ENCODE measurements around the gene CNDP1.

The CNDP1 gene

DNA sequence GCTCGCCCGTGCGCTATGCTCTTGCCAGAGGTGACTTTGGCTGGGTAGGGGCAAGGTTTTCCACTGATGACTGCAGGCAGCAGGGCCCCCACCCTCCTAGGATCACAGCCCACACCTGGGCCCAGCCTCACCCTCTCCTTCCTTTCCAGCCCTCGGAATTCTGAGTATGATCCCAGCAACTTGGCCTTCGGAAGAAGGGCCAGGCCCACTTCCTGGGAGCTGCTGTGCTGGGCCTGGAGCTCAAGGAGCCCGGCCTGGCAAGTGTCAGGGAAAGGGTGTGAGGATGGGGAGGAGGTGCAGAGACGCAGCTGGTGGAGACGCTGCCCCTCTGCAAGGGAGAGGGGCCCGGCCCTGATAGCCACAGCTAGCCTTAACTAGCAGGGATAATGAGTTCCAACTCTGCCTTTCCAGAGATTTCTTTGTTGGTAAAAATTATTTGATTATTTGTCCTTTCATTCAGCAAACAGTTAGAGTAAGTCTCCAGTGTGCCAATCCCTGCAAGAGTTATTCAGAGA lies 1.7 kb upstream of the CNDP1 start:
- Mint-ChIP-seq H3K4me1 (peaks cover 4% of the 10 kb centered on the region), H3K4me3 (no peak overlapping the region), H3K9me3 (peaks cover 14% of the 10 kb centered on the region), H3K27ac (no peak overlapping the region), H3K27me3 (ENCODE audit: low read depth, poor library complexity) (peaks cover 13% of the 10 kb centered on the region), H3K36me3 (ENCODE audit: low read depth) (no peaks in the 10 kb centered on the region)
- TF ChIP-seq, protein P1, sequence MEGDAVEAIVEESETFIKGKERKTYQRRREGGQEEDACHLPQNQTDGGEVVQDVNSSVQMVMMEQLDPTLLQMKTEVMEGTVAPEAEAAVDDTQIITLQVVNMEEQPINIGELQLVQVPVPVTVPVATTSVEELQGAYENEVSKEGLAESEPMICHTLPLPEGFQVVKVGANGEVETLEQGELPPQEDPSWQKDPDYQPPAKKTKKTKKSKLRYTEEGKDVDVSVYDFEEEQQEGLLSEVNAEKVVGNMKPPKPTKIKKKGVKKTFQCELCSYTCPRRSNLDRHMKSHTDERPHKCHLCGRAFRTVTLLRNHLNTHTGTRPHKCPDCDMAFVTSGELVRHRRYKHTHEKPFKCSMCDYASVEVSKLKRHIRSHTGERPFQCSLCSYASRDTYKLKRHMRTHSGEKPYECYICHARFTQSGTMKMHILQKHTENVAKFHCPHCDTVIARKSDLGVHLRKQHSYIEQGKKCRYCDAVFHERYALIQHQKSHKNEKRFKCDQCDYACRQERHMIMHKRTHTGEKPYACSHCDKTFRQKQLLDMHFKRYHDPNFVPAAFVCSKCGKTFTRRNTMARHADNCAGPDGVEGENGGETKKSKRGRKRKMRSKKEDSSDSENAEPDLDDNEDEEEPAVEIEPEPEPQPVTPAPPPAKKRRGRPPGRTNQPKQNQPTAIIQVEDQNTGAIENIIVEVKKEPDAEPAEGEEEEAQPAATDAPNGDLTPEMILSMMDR (IDR thresholded peaks at IDR 0.05) = no peak
- no peak for DNase-seq

DNA sequence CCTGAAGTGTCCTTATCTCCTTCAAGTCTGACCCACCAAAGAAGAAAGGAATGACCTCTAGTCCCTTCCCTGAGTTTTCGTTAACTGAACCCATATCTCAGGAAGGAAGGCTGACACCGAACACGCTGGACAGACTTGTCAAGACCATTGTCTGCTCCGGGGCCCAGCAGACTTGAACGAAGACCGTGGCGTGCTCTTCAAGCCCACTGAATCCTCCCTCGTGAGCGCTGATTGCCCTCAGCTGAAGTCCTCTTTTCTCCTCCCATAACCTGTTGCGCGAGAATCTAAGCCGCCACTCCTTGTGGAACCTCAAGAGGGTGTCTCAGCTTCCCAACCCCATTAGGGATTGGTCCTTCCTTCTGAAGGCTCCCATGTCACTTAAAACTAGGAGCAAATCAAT lies 634 bp upstream of the CNDP1 start:
- H3K27ac Mint-ChIP-seq = peak overlapping the region; percentile 69
- TF ChIP-seq, protein P1 (IDR thresholded peaks at IDR 0.05) = no peak
- DNase-seq = no peak
- H3K9me3 Mint-ChIP-seq = peaks cover 14% of the 10 kb centered on the region
- H3K4me1 Mint-ChIP-seq = peaks cover 4% of the 10 kb centered on the region
- H3K36me3 Mint-ChIP-seq (ENCODE audit: low read depth) = no peaks in the 10 kb centered on the region
- no peak overlapping the region for H3K4me3 Mint-ChIP-seq
- peaks cover 15% of the 10 kb centered on the region for H3K27me3 Mint-ChIP-seq (ENCODE audit: low read depth, poor library complexity)

DNA sequence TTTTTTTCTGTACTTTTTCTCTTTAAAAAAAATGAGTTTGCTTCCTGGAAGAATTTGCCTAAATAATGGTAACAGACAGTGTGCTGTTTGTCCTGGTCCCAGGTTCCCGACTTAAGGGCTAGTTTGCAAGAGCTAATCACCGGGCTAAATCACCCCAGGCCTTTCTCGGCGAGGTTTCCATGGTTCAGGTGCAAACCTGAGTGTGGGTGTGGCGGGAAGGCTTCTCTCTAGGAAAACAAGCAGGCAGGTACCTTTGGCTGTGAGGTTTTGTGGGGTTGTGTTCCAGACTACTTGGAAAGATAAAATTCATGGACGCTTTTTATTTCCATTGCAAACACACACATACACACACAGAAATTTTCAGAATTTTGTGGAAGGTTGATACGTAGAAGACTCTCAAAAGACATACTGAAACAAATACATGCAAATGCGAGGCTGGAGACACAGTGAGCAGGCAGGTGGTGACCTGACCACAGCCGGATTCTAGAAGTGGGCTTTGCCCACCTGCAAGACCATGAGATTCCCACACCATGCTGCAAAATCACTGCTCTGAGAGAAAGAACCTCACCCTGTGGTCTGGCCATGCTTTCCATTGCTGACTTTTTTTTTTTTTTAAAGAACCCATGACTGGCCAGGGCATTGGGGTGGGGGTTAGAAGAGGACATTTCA lies 815 bp downstream of the CNDP1 start:
- no peak overlapping the region for H3K27ac Mint-ChIP-seq

DNA sequence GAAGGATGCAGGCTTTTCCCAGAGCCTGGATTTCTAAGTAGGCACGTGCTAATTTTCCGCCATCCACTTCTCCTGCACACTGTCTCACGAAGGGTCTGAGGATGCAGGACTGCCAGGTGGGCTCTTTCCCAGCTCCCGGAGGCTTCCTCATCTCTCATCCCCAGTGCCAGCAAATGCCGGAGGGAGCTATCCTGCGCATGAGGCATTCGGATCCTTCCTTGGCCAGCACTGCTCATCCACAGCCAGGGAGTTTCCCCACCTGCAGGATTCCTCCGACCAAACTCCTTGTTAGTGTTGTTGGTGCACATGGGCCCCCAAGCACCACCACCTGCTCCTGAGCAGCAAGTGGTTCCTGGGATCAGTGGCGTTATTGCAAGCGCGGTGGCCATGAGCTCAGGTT lies 5.0 kb downstream of the CNDP1 start:
- no peak for DNase-seq
- Mint-ChIP-seq H3K27ac (no peak overlapping the region), H3K9me3 (peaks cover 14% of the 10 kb centered on the region), H3K4me3 (no peak overlapping the region), H3K27me3 (ENCODE audit: low read depth, poor library complexity) (peaks cover 25% of the 10 kb centered on the region), H3K4me1 (peaks cover 10% of the 10 kb centered on the region), H3K36me3 (ENCODE audit: low read depth) (no peaks in the 10 kb centered on the region)
- TF ChIP-seq, protein P1 (IDR thresholded peaks at IDR 0.05) = no peak

More for the DNA sequence above, 815 bp downstream of the CNDP1 start:
- Mint-ChIP-seq H3K9me3 (peaks cover 14% of the 10 kb centered on the region), H3K4me3 (no peak overlapping the region), H3K36me3 (ENCODE audit: low read depth) (no peaks in the 10 kb centered on the region), H3K4me1 (peaks cover 4% of the 10 kb centered on the region), H3K27me3 (ENCODE audit: low read depth, poor library complexity) (peaks cover 22% of the 10 kb centered on the region)
- TF ChIP-seq, protein P1 (IDR thresholded peaks at IDR 0.05) = no peak
- no peak for DNase-seq

DNA sequence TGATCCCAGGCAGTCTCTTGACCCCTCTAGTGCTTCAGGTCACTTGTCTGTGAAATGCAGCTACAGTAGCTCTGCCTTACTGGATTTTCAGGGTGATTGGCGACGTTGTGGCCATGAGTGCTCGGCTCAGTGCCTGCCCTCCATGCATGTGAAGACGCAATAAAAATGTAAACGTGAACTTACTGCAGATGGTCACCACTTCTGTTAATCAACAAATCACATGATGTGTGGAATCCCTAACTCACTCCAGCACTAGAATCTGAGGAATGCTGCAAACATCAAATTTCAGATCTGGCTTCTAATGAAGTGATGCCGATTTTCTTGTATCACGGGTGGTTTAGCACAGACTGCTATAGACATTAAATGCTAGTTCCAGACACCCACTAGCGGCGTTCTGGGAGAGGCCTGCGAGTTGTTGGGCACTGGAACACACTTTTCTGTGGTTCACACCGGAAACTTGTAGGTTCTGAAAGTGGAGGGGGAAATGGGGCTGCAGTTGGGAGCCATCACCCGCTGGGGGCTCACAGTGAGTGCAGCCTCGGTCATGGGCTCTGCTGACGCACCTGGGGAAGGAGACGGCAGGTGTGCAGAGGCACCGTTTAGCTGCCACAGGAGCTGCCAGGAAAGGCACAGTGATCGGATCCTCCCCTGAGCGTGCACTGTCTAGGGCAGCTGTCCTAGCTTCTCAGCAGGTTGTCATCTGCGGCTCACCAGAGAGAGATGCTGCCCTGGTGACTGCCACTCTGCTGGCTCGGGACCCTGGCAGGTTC lies 6.5 kb downstream of the CNDP1 start:
- peaks cover 17% of the 10 kb centered on the region for H3K4me1 Mint-ChIP-seq
- no peak for DNase-seq
- H3K4me3 Mint-ChIP-seq = no peak overlapping the region
- H3K27me3 Mint-ChIP-seq (ENCODE audit: low read depth, poor library complexity) = peaks cover 28% of the 10 kb centered on the region
- H3K27ac Mint-ChIP-seq = peak overlapping the region; percentile 83
- no peaks in the 10 kb centered on the region for H3K36me3 Mint-ChIP-seq (ENCODE audit: low read depth)
- TF ChIP-seq, protein P1 (IDR thresholded peaks at IDR 0.05) = no peak
- H3K9me3 Mint-ChIP-seq = peaks cover 13% of the 10 kb centered on the region

All from nephron progenitor cell (in vitro differentiated cells).